ENCODE measurements around the gene DDO.

Gene DDO

GRCh38 chr6:110400208-110400607, 15.2 kb downstream of the DDO start:
- Histone ChIP-seq H3K27me3 (ENCODE audit: control insufficient read depth in 1 of 2, insufficient read depth in 2 of 2, low read length in 2 of 2) (no peaks in the 10 kb centered on the region), H3K4me1 (ENCODE audit: control insufficient read depth in 1 of 2, insufficient read depth in 2 of 2, low read length in 2 of 2) (no peaks in the 10 kb centered on the region), H3K4me3 (ENCODE audit: low read depth in 1 of 2, low read length in 2 of 2) (peak overlapping the region; percentile 50 to 57), H3K36me3 (ENCODE audit: control insufficient read depth in 1 of 2, insufficient read depth in 2 of 2, low read length in 2 of 2) (peaks cover 0 to 3% of the 10 kb centered on the region in 2 donors), H3K9me3 (ENCODE audit: control insufficient read depth in 1 of 2, low read length in 2 of 2) (no peaks in the 10 kb centered on the region), H3K9ac (ENCODE audit: low read depth in 1 of 2, low read length in 2 of 2) (no peak overlapping the region), H3K27ac (ENCODE audit: low read depth, low read length) (no peak overlapping the region)

GRCh38 chr6:110399219-110400071, 15.9 kb downstream of the DDO start:
- peaks cover 0 to 3% of the 10 kb centered on the region in 2 donors for H3K36me3 ChIP-seq (ENCODE audit: control insufficient read depth in 1 of 2, insufficient read depth in 2 of 2, low read length in 2 of 2)
- H3K27me3 ChIP-seq (ENCODE audit: control insufficient read depth in 1 of 2, insufficient read depth in 2 of 2, low read length in 2 of 2) = no peaks in the 10 kb centered on the region
- no peak overlapping the region for H3K27ac ChIP-seq (ENCODE audit: low read depth, low read length)
- peak overlapping the region; percentile 50 to 57 for H3K4me3 ChIP-seq (ENCODE audit: low read depth in 1 of 2, low read length in 2 of 2)
- no peak overlapping the region for H3K9ac ChIP-seq (ENCODE audit: low read depth in 1 of 2, low read length in 2 of 2)
- H3K4me1 ChIP-seq (ENCODE audit: control insufficient read depth in 1 of 2, insufficient read depth in 2 of 2, low read length in 2 of 2) = no peaks in the 10 kb centered on the region
- H3K9me3 ChIP-seq (ENCODE audit: control insufficient read depth in 1 of 2, low read length in 2 of 2) = no peaks in the 10 kb centered on the region

GRCh38 chr6:110398778-110399177, 16.6 kb downstream of the DDO start:
- Histone ChIP-seq H3K4me1 (ENCODE audit: control insufficient read depth in 1 of 2, insufficient read depth in 2 of 2, low read length in 2 of 2) (no peaks in the 10 kb centered on the region), H3K4me3 (ENCODE audit: low read depth in 1 of 2, low read length in 2 of 2) (no peak overlapping the region), H3K27ac (ENCODE audit: low read depth, low read length) (no peak overlapping the region), H3K27me3 (ENCODE audit: control insufficient read depth in 1 of 2, insufficient read depth in 2 of 2, low read length in 2 of 2) (no peaks in the 10 kb centered on the region), H3K36me3 (ENCODE audit: control insufficient read depth in 1 of 2, insufficient read depth in 2 of 2, low read length in 2 of 2) (peaks cover 0 to 3% of the 10 kb centered on the region in 2 donors), H3K9ac (ENCODE audit: low read depth in 1 of 2, low read length in 2 of 2) (no peak overlapping the region), H3K9me3 (ENCODE audit: control insufficient read depth in 1 of 2, low read length in 2 of 2) (no peaks in the 10 kb centered on the region)

GRCh38 chr6:110395221-110395620, 20.2 kb downstream of the DDO start:
- Histone ChIP-seq H3K27me3 (ENCODE audit: control insufficient read depth in 1 of 2, insufficient read depth in 2 of 2, low read length in 2 of 2) (no peaks in the 10 kb centered on the region), H3K27ac (ENCODE audit: low read depth, low read length) (no peak overlapping the region), H3K9me3 (ENCODE audit: control insufficient read depth in 1 of 2, low read length in 2 of 2) (no peaks in the 10 kb centered on the region), H3K4me3 (ENCODE audit: low read depth in 1 of 2, low read length in 2 of 2) (no peak overlapping the region), H3K4me1 (ENCODE audit: control insufficient read depth in 1 of 2, insufficient read depth in 2 of 2, low read length in 2 of 2) (no peaks in the 10 kb centered on the region), H3K9ac (ENCODE audit: low read depth in 1 of 2, low read length in 2 of 2) (no peak overlapping the region), H3K36me3 (ENCODE audit: control insufficient read depth in 1 of 2, insufficient read depth in 2 of 2, low read length in 2 of 2) (peaks cover 0 to 3% of the 10 kb centered on the region in 2 donors)

GRCh38 chr6:110394409-110394808, 21.0 kb downstream of the DDO start:
- no peaks in the 10 kb centered on the region for H3K4me1 ChIP-seq (ENCODE audit: control insufficient read depth in 1 of 2, insufficient read depth in 2 of 2, low read length in 2 of 2)
- no peak overlapping the region for H3K9ac ChIP-seq (ENCODE audit: low read depth in 1 of 2, low read length in 2 of 2)
- no peak overlapping the region for H3K4me3 ChIP-seq (ENCODE audit: low read depth in 1 of 2, low read length in 2 of 2)
- no peaks in the 10 kb centered on the region for H3K27me3 ChIP-seq (ENCODE audit: control insufficient read depth in 1 of 2, insufficient read depth in 2 of 2, low read length in 2 of 2)
- peaks cover 0 to 3% of the 10 kb centered on the region in 2 donors for H3K36me3 ChIP-seq (ENCODE audit: control insufficient read depth in 1 of 2, insufficient read depth in 2 of 2, low read length in 2 of 2)
- H3K27ac ChIP-seq (ENCODE audit: low read depth, low read length) = no peak overlapping the region
- H3K9me3 ChIP-seq (ENCODE audit: control insufficient read depth in 1 of 2, low read length in 2 of 2) = no peaks in the 10 kb centered on the region

- Histone ChIP-seq H3K4me3 (ENCODE audit: low read depth in 1 of 2, low read length in 2 of 2) (no peak overlapping the region), H3K27me3 (ENCODE audit: control insufficient read depth in 1 of 2, insufficient read depth in 2 of 2, low read length in 2 of 2) (no peaks in the 10 kb centered on the region), H3K9ac (ENCODE audit: low read depth in 1 of 2, low read length in 2 of 2) (no peak overlapping the region), H3K4me1 (ENCODE audit: control insufficient read depth in 1 of 2, insufficient read depth in 2 of 2, low read length in 2 of 2) (no peaks in the 10 kb centered on the region), H3K9me3 (ENCODE audit: control insufficient read depth in 1 of 2, low read length in 2 of 2) (no peaks in the 10 kb centered on the region), H3K27ac (ENCODE audit: low read depth, low read length) (no peak overlapping the region), H3K36me3 (ENCODE audit: control insufficient read depth in 1 of 2, insufficient read depth in 2 of 2, low read length in 2 of 2) (peaks cover 0 to 3% of the 10 kb centered on the region in 2 donors)
Observed at GRCh38 chr6:110392727-110393126, 22.6 kb downstream of the DDO start.

- Histone ChIP-seq H3K9ac (ENCODE audit: low read depth in 1 of 2, low read length in 2 of 2) (no peak overlapping the region), H3K27ac (ENCODE audit: low read depth, low read length) (no peak overlapping the region), H3K9me3 (ENCODE audit: control insufficient read depth in 1 of 2, low read length in 2 of 2) (no peaks in the 10 kb centered on the region)
Observed at GRCh38 chr6:110390404-110390803, 25.0 kb downstream of the DDO start.

GRCh38 chr6:110389689-110390382, 25.5 kb downstream of the DDO start:
- no peaks in the 10 kb centered on the region for H3K27me3 ChIP-seq (ENCODE audit: control insufficient read depth in 1 of 2, insufficient read depth in 2 of 2, low read length in 2 of 2)
- H3K27ac ChIP-seq (ENCODE audit: low read depth, low read length) = no peak overlapping the region
- no peaks in the 10 kb centered on the region for H3K4me1 ChIP-seq (ENCODE audit: control insufficient read depth in 1 of 2, insufficient read depth in 2 of 2, low read length in 2 of 2)
- no peaks in the 10 kb centered on the region for H3K9me3 ChIP-seq (ENCODE audit: control insufficient read depth in 1 of 2, low read length in 2 of 2)
- no peak overlapping the region for H3K9ac ChIP-seq (ENCODE audit: low read depth in 1 of 2, low read length in 2 of 2)
- H3K4me3 ChIP-seq (ENCODE audit: low read depth in 1 of 2, low read length in 2 of 2) = no peak overlapping the region
- peaks cover 0 to 3% of the 10 kb centered on the region in 2 donors for H3K36me3 ChIP-seq (ENCODE audit: control insufficient read depth in 1 of 2, insufficient read depth in 2 of 2, low read length in 2 of 2)

More at GRCh38 chr6:110390404-110390803, 25.0 kb downstream of the DDO start:
- Histone ChIP-seq H3K36me3 (ENCODE audit: control insufficient read depth in 1 of 2, insufficient read depth in 2 of 2, low read length in 2 of 2) (peaks cover 0 to 3% of the 10 kb centered on the region in 2 donors), H3K27me3 (ENCODE audit: control insufficient read depth in 1 of 2, insufficient read depth in 2 of 2, low read length in 2 of 2) (no peaks in the 10 kb centered on the region), H3K4me3 (ENCODE audit: low read depth in 1 of 2, low read length in 2 of 2) (no peak overlapping the region), H3K4me1 (ENCODE audit: control insufficient read depth in 1 of 2, insufficient read depth in 2 of 2, low read length in 2 of 2) (no peaks in the 10 kb centered on the region)

GRCh38 chr6:110387986-110388385, 27.4 kb downstream of the DDO start:
- Histone ChIP-seq H3K36me3 (ENCODE audit: control insufficient read depth in 1 of 2, insufficient read depth in 2 of 2, low read length in 2 of 2) (peaks cover 0 to 3% of the 10 kb centered on the region in 2 donors), H3K9me3 (ENCODE audit: control insufficient read depth in 1 of 2, low read length in 2 of 2) (no peaks in the 10 kb centered on the region), H3K4me3 (ENCODE audit: low read depth in 1 of 2, low read length in 2 of 2) (no peak overlapping the region), H3K27me3 (ENCODE audit: control insufficient read depth in 1 of 2, insufficient read depth in 2 of 2, low read length in 2 of 2) (no peaks in the 10 kb centered on the region), H3K9ac (ENCODE audit: low read depth in 1 of 2, low read length in 2 of 2) (no peak overlapping the region), H3K27ac (ENCODE audit: low read depth, low read length) (no peak overlapping the region), H3K4me1 (ENCODE audit: control insufficient read depth in 1 of 2, insufficient read depth in 2 of 2, low read length in 2 of 2) (no peaks in the 10 kb centered on the region)

- Histone ChIP-seq H3K9me3 (ENCODE audit: control insufficient read depth in 1 of 2, low read length in 2 of 2) (no peaks in the 10 kb centered on the region), H3K4me3 (ENCODE audit: low read depth in 1 of 2, low read length in 2 of 2) (no peak overlapping the region), H3K9ac (ENCODE audit: low read depth in 1 of 2, low read length in 2 of 2) (no peak overlapping the region)
Observed at GRCh38 chr6:110385458-110385863, 29.9 kb downstream of the DDO start.

More at GRCh38 chr6:110385458-110385863, 29.9 kb downstream of the DDO start:
- Histone ChIP-seq H3K27me3 (ENCODE audit: control insufficient read depth in 1 of 2, insufficient read depth in 2 of 2, low read length in 2 of 2) (no peaks in the 10 kb centered on the region), H3K36me3 (ENCODE audit: control insufficient read depth in 1 of 2, insufficient read depth in 2 of 2, low read length in 2 of 2) (no peaks in the 10 kb centered on the region), H3K4me1 (ENCODE audit: control insufficient read depth in 1 of 2, insufficient read depth in 2 of 2, low read length in 2 of 2) (no peaks in the 10 kb centered on the region), H3K27ac (ENCODE audit: low read depth, low read length) (no peak overlapping the region)
